NCI-H2227 treated with DMSO at 0.1 percent for 48 hours (cell line): ENCODE measurements around the gene HBD.

Source experiments
- DNase-seq: peaks from one replicate; lab custom pipeline; 2025; lab: John Stamatoyannopoulos, UW

The HBD gene

DNA sequence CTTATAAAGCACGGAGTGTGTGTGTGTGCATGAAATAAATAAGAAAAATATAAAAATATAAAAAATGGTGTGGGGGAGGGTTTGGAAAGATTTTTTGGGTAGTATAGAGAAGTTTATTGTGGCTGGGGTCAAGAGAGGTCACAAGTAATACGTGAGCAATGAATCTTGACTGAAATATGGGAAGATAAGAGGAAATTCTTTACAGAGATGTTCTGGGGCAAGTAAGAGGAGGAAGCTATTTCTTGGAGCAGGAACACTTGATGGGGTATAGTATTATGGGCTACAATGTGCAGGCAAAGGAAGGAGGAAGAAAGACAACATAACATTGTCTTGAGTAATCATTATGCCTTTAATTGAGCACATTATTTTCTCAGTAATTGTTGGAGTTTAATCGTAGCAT is 2.1 kb downstream of the HBD start:
- DNase-seq = no peak

DNA sequence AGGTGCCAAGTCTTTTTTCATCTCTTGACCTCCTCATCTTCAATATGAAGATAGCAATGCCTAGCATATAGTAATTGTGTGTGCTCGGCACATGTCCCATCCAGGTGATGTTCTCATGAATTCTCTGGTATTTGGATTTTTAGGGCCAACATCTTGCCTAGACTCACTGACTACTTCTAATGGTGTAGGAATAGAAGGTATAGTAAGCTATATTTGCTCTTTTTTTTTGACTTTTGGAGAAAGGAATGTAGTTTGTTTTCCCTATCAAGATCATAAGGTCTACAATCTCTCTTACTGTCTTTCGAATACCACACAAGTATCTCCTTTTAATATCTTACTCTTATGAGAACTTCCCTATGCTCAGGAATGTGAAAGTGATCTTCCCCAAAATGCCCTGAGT is 3.2 kb downstream of the HBD start:
- DNase-seq = no peak

DNA sequence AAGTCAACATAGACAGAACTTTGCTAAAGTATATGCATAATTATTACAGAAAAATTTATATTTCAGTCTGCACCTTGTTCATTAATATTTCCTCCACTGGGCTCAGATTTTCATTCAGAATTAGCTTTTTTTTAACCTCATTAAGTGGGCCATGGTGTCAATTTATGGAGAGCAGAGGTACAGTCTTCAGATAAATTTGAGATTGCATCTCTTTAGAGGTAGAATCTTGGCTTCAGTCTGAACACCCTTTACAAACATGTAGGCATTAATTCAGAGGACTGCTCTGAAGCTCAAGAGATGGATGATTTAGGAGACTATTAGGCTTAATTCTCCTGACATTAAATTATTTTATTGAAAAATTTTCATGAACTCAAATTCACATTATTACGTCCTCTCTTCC is 4.0 kb downstream of the HBD start:
- DNase-seq = no peak

DNA sequence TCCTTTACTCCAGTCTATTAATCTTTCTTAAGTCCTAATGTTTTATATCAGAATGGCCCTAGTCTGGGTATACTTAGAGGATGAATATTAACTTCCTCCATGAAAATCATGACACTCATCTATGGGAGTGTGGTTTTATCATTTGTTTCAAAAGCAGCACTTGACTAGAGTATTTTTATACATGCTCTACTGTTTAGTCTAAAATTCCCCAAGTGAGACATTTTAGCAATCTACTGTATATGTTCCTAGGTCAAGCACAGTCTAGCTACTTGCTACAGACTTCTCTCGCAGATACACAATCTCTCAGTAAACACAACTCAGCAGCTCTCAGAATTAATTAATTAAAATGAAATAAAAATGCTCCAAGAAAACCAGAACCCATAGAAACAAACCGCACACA is 4.5 kb downstream of the HBD start:
- no peak for DNase-seq

DNA sequence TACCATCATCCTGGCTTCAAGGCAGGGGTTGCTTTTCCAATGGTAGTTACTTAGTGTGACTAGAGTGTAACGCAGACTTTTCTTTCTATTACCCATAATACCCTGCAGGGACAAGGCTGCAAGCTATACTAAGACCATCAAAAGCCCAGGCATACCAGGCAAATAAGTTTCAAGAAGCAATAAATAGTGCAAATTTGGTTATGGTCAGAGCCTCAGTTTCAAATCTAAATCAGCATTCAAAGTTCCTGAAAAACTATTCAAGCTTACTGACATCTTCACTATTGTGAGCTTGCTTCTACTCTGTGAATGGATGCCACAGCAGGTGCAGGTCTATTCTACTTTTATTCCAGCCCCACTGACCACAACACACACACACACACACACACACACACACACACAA is 4.9 kb downstream of the HBD start:
- DNase-seq = no peak

DNA sequence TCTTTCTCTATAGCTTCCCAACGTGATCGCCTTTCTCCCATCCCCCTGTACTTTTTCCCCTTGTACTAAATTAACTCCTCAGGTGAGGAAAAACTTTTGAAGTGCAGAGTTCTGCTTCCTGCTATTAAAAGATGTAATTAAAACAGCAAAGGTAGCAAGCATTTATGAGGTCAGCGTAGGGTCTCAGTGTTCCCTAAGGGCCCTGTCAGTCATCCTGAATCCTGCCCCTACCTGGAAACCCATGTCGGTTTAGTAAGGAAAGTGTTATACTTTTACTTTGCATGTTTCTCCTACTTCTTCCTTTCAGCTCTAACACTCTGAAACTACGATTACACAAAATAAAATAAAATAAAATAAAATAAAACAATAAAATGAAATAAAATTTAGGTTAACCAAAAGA is 6.2 kb downstream of the HBD start:
- DNase-seq = no peak

DNA sequence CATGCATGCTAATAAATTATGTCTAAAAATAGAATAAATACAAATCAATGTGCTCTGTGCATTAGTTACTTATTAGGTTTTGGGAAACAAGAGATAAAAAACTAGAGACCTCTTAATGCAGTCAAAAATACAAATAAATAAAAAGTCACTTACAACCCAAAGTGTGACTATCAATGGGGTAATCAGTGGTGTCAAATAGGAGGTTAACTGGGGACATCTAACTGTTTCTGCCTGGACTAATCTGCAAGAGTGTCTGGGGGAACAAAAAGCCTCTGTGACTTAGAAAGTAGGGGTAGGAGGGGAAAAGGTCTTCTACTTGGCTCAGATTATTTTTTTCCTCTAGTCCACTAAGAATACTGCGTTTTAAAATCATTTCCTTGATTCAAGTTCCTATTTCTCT is 6.6 kb downstream of the HBD start:
- no peak for DNase-seq

DNA sequence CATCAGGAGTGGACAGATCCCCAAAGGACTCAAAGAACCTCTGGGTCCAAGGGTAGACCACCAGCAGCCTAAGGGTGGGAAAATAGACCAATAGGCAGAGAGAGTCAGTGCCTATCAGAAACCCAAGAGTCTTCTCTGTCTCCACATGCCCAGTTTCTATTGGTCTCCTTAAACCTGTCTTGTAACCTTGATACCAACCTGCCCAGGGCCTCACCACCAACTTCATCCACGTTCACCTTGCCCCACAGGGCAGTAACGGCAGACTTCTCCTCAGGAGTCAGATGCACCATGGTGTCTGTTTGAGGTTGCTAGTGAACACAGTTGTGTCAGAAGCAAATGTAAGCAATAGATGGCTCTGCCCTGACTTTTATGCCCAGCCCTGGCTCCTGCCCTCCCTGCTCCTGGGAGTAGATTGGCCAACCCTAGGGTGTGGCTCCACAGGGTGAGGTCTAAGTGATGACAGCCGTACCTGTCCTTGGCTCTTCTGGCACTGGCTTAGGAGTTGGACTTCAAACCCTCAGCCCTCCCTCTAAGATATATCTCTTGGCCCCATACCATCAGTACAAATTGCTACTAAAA is 7.5 kb downstream of the HBD start, which contains the start of gene HBB:
TSS of gene HBB (minus strand) at position 340 of the 579 bp plus-strand sequence. CDS start at position 290, 50 bp downstream.
- DNase-seq = peak; percentile 15

DNA sequence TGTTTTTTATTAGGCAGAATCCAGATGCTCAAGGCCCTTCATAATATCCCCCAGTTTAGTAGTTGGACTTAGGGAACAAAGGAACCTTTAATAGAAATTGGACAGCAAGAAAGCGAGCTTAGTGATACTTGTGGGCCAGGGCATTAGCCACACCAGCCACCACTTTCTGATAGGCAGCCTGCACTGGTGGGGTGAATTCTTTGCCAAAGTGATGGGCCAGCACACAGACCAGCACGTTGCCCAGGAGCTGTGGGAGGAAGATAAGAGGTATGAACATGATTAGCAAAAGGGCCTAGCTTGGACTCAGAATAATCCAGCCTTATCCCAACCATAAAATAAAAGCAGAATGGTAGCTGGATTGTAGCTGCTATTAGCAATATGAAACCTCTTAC is 8.8 kb downstream of the HBD start:
- DNase-seq = no peak

DNA sequence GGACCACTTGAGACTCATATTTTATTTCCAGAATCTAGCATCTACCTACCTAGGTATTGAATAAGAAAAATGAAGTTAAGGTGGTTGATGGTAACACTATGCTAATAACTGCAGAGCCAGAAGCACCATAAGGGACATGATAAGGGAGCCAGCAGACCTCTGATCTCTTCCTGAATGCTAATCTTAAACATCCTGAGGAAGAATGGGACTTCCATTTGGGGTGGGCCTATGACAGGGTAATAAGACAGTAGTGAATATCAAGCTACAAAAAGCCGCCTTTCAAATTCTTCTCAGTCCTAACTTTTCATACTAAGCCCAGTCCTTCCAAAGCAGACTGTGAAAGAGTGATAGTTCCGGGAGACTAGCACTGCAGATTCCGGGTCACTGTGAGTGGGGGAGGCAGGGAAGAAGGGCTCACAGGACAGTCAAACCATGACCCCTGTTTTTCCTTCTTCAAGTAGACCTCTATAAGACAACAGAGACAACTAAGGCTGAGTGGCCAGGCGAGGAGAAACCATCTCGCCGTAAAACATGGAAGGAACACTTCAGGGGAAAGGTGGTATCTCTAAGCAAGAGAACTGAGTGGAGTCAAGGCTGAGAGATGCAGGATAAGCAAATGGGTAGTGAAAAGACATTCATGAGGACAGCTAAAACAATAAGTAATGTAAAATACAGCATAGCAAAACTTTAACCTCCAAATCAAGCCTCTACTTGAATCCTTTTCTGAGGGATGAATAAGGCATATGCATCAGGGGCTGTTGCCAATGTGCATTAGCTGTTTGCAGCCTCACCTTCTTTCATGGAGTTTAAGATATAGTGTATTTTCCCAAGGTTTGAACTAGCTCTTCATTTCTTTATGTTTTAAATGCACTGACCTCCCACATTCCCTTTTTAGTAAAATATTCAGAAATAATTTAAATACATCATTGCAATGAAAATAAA is 9.5 kb downstream of the HBD start:
- no peak for DNase-seq

DNA sequence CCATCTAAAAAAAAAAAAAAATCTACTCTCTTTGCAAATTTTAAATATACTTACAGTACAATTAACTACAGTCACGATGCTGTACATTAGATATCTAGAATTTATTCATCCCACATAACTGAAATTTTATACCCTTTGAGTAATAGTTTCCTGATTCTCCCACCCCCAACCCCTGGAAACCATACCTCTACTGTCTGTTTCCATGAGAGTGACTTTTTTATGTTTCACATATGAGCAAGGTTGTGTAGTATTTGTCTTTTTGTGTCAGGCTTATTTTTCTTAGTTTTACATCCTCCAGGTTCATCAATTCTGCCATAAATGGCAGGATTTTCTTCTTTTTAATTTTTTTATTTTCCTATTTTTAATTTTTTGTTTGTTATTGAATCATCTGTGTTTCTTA is 10.6 kb downstream of the HBD start:
- no peak for DNase-seq

DNA sequence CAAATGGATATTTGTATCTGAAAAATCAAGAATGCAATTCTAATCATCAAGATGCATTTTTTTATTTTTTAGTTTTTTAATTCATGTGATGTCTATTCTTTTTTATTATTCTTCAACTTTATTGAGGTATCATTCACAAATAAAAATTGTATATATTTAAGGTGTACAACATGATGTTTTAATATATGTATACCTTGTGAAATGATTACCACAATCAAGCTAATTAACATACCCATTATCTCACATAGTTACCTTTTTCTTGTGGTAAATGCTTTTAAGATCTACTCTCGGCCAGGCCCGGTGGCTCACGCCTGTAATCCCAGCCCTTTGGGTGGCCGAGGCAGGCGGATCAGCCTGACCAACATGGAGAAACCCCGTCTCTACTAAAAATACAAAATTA is 11.1 kb downstream of the HBD start:
- DNase-seq = no peak

DNA sequence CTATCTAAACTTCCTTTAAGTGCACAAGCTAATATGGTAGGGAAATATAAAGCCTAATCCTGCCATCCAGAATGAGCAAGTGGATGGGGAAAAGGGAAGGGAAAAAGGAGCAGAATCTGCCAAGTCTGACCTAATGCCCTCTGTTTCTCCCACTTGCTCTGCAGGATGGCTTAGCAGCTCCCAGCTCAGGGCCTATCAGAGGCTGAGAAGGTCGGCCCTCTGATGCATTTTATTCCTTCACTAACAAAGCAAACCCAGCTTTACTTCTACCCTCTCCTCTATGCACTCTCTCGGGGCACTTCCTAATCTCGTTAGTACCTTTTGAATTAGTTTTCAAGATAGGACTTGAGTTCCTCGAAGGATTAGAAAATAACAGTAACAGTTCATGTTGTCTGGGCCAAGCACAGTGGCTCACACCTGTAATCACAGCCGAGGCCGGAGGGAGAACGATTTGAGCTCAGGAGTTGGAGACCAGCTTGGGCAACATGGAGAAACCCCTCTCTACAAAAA is 23.9 kb downstream of the HBD start:
- DNase-seq = no peak

DNA sequence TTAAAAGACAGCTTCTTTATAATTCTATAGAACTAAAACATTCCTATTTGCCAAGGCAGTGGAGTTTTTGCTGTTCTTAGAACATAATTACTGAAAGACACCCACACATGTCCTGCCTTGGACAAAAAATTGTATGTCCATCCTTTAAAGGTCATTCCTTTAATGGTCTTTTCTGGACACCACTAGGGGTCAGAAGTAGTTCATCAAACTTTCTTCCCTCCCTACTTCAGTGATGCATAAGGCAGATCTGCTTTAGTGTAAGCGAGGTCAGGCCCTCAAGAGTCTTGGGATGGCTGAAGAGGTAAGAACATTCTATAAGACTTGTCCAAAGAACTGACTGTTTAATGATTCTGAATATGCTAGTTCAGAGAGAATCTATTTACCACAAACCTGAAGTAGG is 29.5 kb downstream of the HBD start:
- DNase-seq = no peak

DNA sequence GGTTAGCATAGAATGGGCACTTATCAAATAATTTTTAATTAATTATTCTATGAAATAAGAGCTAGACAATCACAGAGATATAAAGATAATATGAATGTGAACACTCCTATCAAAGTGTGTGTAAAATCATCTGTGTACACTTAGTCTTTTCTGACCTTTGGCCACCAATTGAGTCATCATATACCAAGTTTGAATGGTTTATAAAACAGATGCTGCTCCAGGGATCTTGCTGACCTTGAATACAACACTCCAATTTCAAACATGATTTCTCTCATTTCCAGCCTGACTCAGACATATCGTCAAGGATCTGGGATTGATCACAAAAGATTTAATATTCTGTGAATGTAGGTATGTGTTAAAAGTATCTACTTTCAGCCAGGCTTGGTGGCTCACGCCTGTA is 30.9 kb downstream of the HBD start:
- DNase-seq = no peak

DNA sequence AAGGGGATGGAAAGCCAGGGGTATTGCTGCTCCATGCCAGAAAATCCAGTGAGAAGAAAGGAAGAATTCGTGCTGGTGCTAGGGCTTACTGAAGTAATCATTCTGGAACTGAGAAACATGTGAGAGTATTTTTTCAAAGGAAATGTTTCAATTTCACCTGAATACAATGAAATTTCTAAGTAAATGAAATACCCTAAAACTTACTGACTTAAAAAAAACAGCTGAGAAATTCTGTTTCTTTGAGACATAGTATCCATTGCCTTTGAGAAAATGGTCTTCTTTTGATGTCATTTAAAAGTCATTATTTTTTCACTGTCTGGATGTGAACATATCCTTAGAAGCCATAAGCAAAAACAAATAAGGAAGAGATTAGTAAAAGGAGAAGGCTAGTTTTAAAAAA is 33.7 kb downstream of the HBD start, which contains the start of gene OR51V1:
TSS of gene OR51V1 (minus strand) at position 101 of the 400 bp plus-strand sequence. CDS start at position 101, 0 bp downstream.
- DNase-seq = no peak

DNA sequence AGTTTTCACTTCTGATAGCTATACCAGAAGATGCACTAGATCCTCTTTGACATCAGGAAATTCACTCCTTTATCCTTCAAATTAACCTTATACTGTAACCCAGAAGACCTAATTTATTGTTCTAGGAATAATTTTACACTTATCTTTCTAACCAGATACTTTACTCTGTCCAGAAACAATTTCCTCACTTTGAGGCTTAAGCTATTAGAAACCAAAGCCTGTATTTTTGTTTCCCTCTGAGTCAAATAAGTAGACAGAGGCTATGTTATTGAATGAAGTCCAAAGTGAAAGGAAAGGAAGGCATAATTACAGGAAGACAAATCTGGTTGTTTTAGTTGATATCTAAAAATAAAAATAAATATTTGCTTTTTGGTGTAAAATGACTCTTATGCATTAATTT is 36.0 kb downstream of the HBD start:
- DNase-seq = no peak

DNA sequence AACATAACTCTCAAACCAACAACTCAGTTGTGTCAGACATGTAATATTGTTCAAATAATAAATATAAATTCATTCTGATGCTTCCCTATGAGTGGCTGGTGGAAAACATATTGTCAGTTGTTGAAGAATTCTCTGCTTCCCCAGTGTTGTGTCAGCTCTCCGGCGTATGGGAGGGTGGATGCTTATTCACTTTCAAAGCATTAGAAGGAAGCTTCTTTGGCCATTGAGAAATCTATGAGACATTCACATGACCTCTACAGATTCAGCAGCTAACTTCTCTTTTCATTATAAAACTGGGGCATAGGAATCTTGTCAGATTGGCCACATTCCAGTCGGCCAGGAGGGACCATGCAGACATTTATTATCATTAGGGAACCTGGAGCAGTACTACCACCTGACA is 36.7 kb downstream of the HBD start:
- no peak for DNase-seq

DNA sequence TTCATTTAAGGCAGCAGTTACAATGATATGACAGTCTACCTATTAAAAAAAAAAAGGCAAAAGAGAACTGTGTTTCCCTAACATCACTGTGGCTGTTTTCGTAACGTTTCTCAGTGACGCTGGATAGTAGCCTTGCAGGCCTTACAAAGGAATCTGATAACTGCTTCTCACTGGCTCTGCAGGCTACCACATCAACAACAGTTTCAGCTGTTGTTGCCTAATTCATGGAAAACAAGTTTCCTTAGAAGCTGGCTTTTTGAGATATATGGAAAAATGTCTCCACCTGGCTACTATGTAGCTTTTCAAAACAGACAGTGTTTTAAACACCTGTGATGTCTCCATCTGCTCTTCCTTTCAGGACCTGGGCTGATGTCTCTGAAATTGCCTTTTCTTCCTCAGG is 37.6 kb downstream of the HBD start:
- no peak for DNase-seq

DNA sequence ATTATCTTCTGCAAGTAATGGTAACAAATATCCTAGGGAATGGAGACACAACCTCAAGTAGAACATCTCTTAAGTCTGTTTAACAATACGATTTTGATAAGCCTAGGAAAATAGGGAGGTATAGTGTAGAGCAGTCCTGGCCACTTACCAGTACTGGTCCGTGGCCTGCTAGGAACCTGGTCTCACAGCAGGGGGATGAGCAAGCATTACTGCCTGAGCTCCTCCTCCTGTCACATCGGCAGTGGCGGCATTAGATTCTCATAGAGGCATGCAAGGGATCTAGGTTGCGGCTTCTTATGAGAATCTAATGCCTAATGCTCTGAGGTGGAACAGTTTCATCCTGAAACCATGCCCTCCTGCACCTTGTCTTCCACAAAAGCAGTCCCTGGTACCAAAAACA is 38.2 kb downstream of the HBD start:
- no peak for DNase-seq

DNA sequence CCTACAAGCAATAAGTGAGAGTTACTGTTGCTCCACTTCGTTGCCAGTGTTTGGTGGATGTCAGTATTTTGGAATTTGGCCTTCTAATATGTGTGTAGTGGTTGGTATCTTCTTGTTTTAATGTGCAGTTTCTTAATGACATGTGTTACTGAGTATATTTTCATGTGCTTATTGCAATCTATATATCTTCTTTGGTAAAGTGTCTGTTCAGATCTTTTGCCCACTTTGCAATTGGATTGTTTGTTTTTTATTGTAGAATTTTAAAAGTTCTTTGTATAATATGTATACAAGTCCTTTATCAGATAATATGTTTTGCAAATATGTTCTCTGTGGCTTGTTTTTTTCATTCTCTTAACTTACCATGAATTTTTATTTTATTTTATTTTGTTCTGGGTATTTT is 41.5 kb downstream of the HBD start:
- no peak for DNase-seq

DNA sequence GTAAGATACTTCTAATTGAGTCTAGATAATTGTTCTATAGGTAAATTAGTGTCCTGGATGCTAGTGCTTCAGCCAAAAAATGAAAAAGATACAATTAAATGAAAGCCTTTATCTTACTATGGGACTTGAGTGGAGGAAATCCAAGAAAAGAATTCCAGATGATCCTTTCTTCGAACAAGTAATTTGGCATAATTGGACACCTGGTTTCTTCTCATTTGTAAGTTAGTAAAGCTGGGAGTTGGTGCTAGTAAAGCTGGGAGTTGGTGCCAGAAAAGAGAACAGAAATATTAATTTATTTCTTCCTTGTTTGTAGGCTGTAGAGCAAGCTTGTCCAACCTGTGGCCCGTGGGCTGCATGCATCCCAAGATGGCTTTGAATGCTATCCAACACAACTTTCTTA is 46.1 kb downstream of the HBD start:
- DNase-seq = no peak
